Posterior vena cava (tissue), 2 donors: Measurements from ENCODE around the gene IL21R. TPM values are rescaled to one million over a fixed set of nuclear protein-coding genes. Genes with fewer than 3 reads are reported as not detected.
A peak's percentile ranks its signal among the peaks of the same experiment; 100 is the strongest.

Source experiments
- DNase-seq: peaks from one replicate; pipeline ENCODE4 v3.0.0-alpha.2; 2020; ENCODE audit warnings: low spot score
- intact Hi-C, 2 donors: fragments of 100-400 bp; cut with DNase I; formaldehyde crosslinking; loops; one replicate each; pipeline versions ENCODE4 v1.14.1 to v1.14.2; 2022 to 2023
- long read RNA-seq, 2 donors: library from polyadenylated mRNA; unstranded; transcript quantifications; one replicate each; pipeline ENCODE4 v2.0.0, GENCODE V29; 2020 to 2021
- total RNA-seq, 2 donors: library from RNA; stranded (reverse); fragmentation: NEBNext Ultra II Directional; extraction: Animal tissue kit (Norgen Biotek cat#: 25700); gene quantifications; one replicate each; pipeline ENCODE4 v1.2.1, GENCODE V29; 2021
- donor health status: DM: yes; HTN: yes; CAD: no.
- donor health status: DM: yes; HTN: yes; CAD: no.

The IL21R gene
- under 1 TPM; 0.24 to 0.56 TPM for total RNA-seq
- long read RNA-seq, donor 1 = 0 reads
- long read RNA-seq, donor 2, partial matches to known transcripts = 0 of 1 reads
- long read RNA-seq, donor 2, other reads (novel, unspliced or antisense) = 1 of 1 reads

DNA sequence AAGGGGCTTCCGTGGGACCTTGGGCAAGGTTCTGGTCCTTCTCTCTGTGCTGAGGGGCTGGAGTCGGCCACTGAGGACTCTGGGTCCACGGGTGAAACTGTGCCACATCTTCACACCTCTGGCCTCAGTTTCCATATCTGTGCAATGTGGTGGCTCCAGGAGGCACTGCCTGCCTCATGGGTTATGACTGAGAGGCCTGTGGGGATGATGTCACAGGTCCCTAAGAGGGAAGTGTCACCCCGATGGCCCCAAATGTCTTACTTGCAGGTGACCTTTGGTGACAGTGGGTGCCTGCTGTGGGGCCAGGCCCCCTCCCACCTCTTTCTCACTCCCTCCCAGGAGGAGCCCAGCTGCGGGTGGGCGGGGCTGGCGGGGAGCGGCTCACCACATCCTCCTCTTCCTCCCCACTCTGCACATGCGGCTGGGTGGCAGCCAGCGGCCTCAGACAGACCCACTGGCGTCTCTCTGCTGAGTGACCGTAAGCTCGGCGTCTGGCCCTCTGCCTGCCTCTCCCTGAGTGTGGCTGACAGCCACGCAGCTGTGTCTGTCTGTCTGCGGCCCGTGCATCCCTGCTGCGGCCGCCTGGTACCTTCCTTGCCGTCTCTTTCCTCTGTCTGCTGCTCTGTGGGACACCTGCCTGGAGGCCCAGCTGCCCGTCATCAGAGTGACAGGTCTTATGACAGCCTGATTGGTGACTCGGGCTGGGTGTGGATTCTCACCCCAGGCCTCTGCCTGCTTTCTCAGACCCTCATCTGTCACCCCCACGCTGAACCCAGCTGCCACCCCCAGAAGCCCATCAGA lies at the start of gene IL21R:
IL21R (plus strand) TSS at position 407 of the 801 bp plus-strand sequence. CDS start 27,898 bp downstream, outside the sequence.
- intact Hi-C loops = no loop called here
- DNase-seq = peak; percentile 89

DNA sequence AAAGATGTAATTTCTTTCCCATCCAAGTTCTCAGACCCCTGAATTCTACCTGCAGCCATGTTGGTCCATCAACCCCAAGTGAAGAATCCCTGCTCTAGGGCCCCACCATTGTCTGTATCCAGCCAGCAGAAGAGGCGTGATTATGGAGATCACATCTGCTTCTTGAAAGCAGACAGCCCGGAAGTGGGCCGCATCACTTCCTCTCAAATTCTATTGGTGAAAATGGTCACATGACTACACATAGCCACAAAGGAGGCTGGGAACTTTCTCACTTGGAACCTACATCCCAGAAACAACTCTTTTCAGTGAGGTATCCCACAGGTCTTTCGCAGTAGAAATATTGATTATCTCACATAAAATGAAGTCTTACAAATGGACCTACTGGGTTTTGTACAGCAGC lies 48.1 kb upstream of the IL21R start:
- no peak for DNase-seq
- intact Hi-C loops = no loop called here

DNA sequence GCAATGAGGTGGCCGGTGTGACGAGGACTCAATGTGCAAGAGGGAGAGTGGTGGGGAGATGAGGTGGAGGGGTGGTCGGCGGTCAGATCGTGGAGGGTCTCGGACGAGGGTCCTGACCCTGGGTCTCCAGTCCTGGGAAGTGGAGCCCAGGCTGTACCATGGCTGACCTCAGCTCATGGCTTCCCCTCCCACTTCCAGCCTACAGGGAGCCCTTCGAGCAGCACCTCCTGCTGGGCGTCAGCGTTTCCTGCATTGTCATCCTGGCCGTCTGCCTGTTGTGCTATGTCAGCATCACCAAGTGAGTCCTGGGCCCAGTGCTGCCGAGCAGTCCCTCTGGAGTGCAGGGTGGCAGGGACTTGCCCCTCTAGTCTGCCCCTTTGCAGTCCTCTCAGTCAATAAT lies 46.4 kb upstream of the IL21R start:
- peak; percentile 92 for DNase-seq
- intact Hi-C loops = no loop called here

DNA sequence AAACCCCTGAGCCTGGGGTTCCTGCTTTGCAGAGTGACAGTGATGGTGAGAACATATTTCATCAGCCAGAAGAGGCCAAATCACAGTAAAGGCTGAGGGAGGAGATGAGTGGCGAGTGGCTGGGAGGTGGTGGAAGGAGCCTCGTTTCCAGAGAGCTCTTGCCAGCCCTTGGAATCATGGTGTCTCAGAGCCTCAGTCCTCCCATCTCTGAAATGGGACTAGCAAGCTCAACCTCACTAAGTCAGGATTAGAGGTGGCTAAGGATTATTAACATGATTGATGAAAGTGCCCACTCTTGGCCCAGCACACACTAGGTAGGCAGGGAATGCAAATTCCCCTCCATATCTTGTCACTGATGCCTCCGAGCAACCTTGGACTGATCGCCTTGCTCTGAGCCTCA lies 45.2 kb upstream of the IL21R start:
- intact Hi-C loops = no loop called here
- DNase-seq = no peak

DNA sequence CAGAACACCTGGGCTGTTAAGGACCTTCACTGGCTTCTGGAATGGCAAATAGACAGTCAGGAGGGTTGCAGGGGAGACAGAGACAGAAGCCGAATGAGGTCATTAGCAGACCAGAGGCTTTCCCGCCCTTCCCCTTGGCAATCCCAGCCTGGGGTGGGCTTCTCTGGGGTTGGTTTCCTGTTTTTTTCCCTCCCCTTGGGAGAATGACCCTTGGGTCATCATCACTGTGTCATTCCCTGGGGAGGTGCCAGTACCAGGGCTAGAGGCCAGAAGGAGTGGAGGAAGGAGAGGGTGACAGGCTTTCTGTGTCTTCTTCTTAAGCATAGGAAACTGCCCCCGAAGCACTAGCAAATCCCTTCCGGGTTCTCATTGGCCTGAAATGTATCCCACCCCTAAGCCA lies 42.9 kb upstream of the IL21R start:
- intact Hi-C loops = no loop called here
- no peak for DNase-seq

DNA sequence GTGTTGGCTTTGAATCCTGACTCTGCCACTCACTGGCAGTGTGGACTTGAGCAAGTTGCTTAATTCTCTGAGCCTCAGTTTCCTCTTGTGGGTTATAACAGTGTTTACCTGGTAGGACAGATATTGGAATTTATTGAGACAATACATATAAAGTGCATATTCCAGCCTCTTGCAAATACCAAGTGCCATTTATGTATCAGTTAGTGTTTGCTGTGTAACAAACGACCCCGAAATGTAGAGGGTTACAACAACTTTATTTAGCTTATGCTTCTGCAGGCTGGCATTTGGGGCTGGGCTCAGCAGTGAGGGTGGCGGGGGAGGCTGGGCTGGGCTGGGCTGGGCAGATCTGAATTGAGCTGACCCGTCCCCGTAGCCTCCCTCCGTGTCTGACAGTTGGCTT lies 42.4 kb upstream of the IL21R start:
- intact Hi-C loops = no loop called here
- no peak for DNase-seq

DNA sequence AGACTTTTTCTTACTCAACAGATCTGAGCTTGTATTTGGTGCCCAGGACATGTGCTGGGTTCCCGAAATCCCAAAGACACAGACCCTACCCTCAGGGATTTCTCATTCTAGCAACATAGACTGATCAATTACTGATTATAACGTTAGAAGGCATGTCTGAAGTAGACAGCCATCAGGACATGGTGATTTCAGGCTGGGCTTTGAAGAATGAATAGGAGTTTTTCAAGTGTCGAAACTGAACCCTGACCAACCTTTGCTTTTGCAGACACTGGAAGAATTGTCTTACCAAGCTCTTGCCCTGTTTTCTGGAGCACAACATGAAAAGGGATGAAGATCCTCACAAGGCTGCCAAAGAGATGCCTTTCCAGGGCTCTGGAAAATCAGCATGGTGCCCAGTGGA lies 40.0 kb upstream of the IL21R start:
- intact Hi-C loops = no loop called here
- no peak for DNase-seq

DNA sequence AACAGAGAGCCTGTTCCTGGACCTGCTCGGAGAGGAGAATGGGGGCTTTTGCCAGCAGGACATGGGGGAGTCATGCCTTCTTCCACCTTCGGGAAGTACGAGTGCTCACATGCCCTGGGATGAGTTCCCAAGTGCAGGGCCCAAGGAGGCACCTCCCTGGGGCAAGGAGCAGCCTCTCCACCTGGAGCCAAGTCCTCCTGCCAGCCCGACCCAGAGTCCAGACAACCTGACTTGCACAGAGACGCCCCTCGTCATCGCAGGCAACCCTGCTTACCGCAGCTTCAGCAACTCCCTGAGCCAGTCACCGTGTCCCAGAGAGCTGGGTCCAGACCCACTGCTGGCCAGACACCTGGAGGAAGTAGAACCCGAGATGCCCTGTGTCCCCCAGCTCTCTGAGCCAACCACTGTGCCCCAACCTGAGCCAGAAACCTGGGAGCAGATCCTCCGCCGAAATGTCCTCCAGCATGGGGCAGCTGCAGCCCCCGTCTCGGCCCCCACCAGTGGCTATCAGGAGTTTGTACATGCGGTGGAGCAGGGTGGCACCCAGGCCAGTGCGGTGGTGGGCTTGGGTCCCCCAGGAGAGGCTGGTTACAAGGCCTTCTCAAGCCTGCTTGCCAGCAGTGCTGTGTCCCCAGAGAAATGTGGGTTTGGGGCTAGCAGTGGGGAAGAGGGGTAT lies 39.3 kb upstream of the IL21R start:
- no peak for DNase-seq
- intact Hi-C loops = no loop called here

DNA sequence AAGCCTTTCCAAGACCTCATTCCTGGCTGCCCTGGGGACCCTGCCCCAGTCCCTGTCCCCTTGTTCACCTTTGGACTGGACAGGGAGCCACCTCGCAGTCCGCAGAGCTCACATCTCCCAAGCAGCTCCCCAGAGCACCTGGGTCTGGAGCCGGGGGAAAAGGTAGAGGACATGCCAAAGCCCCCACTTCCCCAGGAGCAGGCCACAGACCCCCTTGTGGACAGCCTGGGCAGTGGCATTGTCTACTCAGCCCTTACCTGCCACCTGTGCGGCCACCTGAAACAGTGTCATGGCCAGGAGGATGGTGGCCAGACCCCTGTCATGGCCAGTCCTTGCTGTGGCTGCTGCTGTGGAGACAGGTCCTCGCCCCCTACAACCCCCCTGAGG lies 38.7 kb upstream of the IL21R start:
- intact Hi-C loops = no loop called here
- DNase-seq = no peak

DNA sequence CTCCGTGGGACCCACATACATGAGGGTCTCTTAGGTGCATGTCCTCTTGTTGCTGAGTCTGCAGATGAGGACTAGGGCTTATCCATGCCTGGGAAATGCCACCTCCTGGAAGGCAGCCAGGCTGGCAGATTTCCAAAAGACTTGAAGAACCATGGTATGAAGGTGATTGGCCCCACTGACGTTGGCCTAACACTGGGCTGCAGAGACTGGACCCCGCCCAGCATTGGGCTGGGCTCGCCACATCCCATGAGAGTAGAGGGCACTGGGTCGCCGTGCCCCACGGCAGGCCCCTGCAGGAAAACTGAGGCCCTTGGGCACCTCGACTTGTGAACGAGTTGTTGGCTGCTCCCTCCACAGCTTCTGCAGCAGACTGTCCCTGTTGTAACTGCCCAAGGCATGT lies 38.2 kb upstream of the IL21R start:
- intact Hi-C loops = no loop called here
- no peak for DNase-seq

DNA sequence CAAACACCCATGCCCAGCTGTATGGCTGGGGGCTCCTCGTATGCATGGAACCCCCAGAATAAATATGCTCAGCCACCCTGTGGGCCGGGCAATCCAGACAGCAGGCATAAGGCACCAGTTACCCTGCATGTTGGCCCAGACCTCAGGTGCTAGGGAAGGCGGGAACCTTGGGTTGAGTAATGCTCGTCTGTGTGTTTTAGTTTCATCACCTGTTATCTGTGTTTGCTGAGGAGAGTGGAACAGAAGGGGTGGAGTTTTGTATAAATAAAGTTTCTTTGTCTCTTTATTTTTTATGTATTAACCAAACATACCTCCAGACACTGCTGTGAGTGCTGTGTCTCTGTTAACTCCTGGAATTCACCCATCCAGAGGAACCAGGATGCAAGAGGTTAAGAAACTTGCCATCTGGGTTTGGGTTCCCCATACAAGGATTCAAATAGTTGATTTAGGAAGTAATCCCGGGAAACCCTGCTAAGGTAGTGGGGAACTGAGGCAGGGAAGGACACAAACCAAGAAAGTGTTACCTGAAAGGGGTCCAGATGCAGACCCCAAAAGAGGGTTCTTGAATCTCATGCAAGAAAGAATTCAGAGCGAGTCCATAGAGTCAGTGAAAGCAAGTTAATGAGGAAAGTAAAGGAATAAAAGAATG lies 37.4 kb upstream of the IL21R start:
- no peak for DNase-seq
- intact Hi-C loops = loop anchor here in 1 of 2 donors (5.0 kb wide), 2 partner anchors 132 to 187 kb away; no protein-coding TSS in a partner anchor

DNA sequence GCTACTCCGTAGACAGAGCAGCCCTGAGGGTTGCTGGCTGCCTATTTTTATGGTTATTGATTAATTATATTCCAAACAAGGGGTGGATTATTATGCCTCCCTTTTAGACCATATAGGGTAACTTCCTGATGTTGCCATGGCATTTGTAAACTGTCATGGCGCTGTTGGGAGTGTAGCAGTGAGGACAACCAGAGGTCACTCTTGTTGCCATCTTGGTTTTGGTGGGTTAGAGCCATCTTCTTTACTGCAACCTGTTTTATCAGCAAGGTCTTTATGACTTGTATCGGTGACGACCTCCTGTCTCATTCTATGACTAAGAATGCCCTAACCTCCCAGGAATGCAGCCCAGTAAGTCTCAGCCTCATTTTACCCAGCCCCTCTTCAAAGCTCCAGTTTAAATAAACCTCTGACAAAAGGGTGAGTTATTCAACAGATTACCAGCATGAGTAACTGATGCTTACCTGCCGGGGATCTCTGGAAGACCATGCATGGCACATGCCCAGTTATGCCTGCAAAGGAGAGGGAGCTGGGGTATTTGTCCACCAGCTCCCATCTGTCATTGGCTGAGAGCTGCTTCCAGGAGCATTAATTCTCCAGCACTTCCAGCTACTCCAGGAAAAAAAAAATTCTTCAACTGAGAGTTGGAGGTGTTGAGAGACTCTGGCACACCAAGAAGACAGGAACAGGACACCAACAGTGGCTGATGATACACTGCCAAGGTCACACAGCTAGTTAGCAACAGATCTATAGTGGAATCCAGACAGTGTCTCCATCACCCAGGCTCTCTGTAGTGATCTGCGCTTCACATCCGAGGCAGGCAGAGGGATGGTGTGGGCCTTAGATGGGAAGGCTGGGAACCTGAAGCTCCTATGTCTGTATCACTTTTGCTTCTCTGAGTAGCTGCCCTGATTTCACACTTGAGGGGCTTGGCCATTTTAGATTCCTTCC lies 36.6 kb upstream of the IL21R start:
- DNase-seq = no peak
- intact Hi-C loops = loop anchor here in 1 of 2 donors (5.0 kb wide), 2 partner anchors 133 to 188 kb away; no protein-coding TSS in a partner anchor

DNA sequence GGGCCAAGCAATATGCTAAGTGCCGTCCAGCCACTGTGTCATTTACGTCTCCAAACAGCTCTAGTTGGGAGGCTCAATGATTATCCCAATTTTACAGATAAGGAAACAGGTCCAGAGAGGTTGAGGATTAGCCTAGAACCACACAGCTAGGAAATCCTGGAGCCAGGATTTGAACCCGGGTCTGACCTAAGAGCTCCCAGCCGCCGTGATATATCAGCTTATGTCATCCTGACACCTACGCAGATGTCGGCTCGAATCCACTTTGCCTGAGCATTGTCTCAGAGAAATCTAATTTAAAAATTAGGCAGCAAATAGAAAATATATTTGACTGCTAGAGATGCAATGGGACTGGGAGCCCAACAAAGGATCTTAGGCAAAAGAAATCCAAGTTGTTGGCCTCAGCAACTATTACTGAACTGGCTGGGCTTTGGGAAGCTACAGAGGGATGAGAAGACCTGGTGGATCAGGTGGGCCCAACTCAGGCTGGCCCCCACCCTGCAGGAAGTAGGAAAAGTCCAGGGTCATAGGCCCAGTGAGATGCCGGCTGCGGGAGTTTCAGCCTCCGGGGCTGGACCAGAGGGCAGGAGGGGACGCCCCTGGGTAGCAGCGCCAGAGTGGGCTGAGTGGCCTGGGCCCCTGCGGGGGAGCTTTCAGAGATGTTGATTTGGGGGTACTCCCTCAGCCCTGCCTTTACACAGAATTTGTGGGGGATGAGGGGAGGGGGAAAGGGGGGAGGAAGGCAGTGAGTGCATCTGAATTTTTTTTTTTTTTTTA lies 35.1 kb upstream of the IL21R start:
- no peak for DNase-seq
- intact Hi-C loops = loop anchor here in 1 of 2 donors (5.0 kb wide), 2 partner anchors 135 to 190 kb away; no protein-coding TSS in a partner anchor

DNA sequence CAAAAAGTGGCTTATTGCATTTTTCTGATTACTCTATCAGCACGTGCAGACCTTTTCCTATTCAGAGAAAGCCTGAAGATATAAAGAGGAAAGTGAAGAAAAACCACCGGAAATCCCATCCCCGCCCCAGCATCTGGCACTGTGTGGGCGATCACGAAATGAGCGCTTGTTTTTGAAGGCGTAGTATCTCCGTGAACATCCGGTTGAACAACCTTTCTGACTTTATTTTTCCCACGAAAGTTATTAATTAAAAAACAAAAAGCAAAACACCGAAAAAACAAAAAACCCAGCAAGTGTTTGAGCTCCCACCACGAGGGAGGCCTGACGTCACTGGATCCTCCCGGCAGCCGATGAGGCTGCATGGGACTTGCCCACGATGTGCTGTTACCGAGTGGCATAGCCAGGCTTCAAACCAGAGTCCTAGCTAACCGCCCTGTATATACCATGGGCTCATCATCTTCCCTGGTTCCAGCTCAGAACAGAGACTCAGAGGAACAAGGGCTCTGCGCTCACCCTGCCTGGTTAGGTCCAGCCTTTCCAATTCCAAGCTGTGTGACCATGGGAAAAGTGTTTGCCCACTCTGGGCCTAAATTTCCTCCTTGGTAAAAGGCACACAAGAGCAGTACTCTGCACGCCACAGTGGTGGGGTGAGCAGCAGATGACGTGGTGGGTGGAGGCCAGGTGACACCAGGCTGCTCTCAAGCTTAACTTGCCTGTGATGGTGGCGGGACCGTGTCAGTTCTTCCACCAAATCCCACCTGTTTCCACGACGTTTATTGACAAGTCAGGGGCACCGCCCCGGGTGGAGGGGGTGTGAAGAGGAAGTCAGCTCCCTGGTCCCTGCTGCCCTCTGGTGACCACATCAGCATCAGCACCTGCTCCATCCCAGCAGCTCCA lies 34.3 kb upstream of the IL21R start:
- intact Hi-C loops = loop anchor here (2.0 to 5.0 kb wide), 4 partner anchors 21 to 197 kb away; no protein-coding TSS in a partner anchor
- DNase-seq = peak; percentile 95

DNA sequence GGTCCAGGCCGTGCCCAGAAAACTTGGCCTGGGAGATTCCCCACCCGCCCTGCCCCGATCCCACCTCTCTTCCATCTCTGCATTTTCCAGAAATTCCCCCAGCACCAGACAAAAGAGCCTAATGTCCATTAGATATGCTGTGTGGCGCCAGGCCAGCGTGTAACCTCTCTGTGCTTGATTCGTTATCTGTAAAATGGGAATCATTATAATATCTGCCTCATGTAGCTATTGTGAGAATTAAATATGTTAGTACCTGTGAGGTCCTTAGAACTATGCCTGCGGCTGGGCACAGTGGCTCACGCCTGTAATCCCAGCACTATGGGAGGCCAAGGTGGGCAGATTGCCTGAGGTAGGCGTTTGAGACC lies 33.6 kb upstream of the IL21R start:
- DNase-seq = no peak
- intact Hi-C loops = loop anchor here (2.0 to 5.0 kb wide), 4 partner anchors 20 to 198 kb away; no protein-coding TSS in a partner anchor

DNA sequence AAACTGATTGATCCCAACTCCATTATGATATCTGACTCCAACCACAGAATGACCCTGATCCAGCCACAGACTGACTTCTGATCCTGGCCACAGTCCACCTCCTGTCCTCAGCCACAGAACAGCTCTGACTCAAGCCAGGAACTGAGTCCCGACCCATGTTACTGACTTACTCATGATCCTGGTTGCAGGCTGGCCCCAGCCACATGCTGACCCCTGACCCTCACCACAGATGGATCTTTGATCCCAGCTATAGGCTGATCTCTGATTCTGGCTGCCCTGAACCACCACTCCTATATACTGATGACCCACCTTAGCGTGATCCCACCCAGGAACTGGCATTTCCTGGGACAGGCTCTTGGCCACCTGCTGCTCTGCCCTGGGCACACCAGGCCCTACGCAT lies 32.2 kb upstream of the IL21R start:
- DNase-seq = peak; percentile 48
- intact Hi-C loops = loop anchor here (2.0 to 5.0 kb wide), 4 partner anchors 19 to 199 kb away; no protein-coding TSS in a partner anchor

DNA sequence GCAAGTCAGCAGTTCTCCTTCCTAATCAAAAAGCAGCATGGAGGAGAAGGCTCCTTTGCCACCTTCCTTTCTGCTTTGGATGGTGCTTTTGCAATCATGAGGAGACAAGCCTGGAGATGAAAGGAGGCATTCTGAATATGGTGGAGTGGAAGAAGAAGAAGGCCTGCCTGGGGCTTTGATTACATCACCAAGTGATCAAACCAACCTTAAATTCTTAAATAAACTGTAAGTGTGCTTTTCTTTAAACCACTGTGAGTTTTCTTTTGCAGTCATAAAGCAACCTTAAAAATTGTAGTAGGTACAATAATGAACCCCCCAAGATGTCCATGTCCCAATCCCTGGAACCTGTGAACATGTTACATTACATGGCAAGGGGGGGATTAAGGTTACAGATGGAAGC lies 31.7 kb upstream of the IL21R start:
- DNase-seq = no peak
- intact Hi-C loops = no loop called here
